ENCODE measurements around the gene SASS6. TPM values are rescaled to one million over a fixed set of nuclear protein-coding genes. Genes with fewer than 3 reads are reported as not detected.

Gene SASS6
- total and polyA plus RNA-seq, 9 of the 15 experiments (the other 6 are each of a cell fraction or from before 2014, with no cell fraction given): 11.6 to 34.1 (median 18.0) TPM

DNA sequence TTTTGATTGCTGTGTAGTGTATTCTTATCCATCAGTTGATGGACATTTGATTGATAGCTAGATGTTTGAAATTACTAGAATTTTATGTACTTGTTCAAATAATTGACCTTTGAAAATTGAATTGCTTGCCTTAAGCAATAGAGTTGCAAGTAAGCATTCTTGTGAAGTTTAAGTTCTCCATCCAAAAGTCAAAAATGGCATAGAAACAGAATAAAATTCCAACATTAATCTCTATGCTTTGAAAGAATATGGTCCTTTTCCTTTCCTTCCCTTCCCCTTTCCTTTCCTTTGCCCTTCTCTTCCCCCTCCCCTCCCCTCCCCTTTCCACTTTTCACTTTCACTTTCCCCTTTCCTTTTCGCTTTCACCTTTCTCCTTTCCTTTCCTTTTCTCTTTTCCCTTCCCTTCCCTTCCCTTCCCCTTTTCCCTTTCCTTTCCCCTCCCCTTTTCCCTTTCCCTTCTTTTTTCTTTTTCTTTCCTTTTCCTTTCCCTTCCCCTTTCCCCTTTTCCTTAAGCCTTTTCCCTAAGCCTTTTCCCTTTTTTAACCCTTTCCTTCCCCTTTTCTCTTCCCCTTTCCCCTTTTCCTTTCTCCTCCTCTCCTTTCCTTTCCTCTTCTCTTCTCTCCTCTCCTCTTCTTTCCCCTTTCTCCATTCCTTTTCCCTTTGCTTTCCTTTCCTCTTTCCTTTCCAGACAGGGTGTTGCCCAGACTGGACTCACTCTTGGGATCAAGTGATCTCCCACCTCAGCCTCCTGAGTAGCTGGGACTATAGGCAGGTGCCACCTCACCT is 67.4 kb downstream of the SASS6 start (continued):
- TF ChIP-seq PHB (CRISPR knock-in tag; IDR thresholded peaks at IDR 0.05) (no peak), NCOA4 (IDR thresholded peaks at IDR 0.05; ENCODE audit: partially characterized antibody) (peak; percentile 76), EHMT2 (IDR thresholded peaks at IDR 0.05) (peak; percentile 71), SAFB (IDR thresholded peaks at IDR 0.05; ENCODE audit: borderline replicate concordance, low read depth, low read length) (no peak), RB1 (IDR thresholded peaks at IDR 0.05; ENCODE audit: low read depth) (no peak), HDAC1 (IDR thresholded peaks at IDR 0.05) (peak in 1 of 2 experiments; percentile 76; a peak in 2 of 4 replicates), KLF10 (CRISPR knock-in tag; IDR thresholded peaks at IDR 0.05) (no peak), ZNF143 (CRISPR knock-in tag; IDR thresholded peaks at IDR 0.05) (no peak), GTF2A2 (tag; IDR thresholded peaks at IDR 0.05) (no peak), ESRRA (IDR thresholded peaks at IDR 0.05; ENCODE audit: borderline replicate concordance, low read depth) (no peak), MCM5 (IDR thresholded peaks at IDR 0.05; ENCODE audit: low read depth) (no peak), POU5F1 (IDR thresholded peaks at IDR 0.05; ENCODE audit: borderline replicate concordance, low read depth, low read length, partially characterized antibody) (no peak), OTX1 (CRISPR knock-in tag; IDR thresholded peaks at IDR 0.05) (peak; percentile 52; the same call in 1 of the 2 replicates), POLR2G (IDR thresholded peaks at IDR 0.05; ENCODE audit: low read depth, low read length) (no peak), DPF2 (IDR thresholded peaks at IDR 0.05) (peak; percentile 64; the same call in 1 of the 2 replicates), SMAD3 (CRISPR knock-in tag; conservative IDR thresholded peaks at IDR 0.05) (no peak), NFATC3 (IDR thresholded peaks at IDR 0.05) (no peak), ADNP (tag; IDR thresholded peaks at IDR 0.05) (no peak), KLF6 (CRISPR knock-in tag; IDR thresholded peaks at IDR 0.05; ENCODE audit: borderline replicate concordance) (no peak), KHSRP (IDR thresholded peaks at IDR 0.05) (0 out of 2 replicates have a peak, but pooled peaks have one; percentile 28), FOXA3 (CRISPR knock-in tag; conservative IDR thresholded peaks at IDR 0.05 in 1 of 2, IDR thresholded peaks at IDR 0.05 in 1 of 2) (no peak), POLR2B (IDR thresholded peaks at IDR 0.05; ENCODE audit: low read depth, partially characterized antibody) (peak; percentile 40)
- TF ChIP-seq, protein P1, sequence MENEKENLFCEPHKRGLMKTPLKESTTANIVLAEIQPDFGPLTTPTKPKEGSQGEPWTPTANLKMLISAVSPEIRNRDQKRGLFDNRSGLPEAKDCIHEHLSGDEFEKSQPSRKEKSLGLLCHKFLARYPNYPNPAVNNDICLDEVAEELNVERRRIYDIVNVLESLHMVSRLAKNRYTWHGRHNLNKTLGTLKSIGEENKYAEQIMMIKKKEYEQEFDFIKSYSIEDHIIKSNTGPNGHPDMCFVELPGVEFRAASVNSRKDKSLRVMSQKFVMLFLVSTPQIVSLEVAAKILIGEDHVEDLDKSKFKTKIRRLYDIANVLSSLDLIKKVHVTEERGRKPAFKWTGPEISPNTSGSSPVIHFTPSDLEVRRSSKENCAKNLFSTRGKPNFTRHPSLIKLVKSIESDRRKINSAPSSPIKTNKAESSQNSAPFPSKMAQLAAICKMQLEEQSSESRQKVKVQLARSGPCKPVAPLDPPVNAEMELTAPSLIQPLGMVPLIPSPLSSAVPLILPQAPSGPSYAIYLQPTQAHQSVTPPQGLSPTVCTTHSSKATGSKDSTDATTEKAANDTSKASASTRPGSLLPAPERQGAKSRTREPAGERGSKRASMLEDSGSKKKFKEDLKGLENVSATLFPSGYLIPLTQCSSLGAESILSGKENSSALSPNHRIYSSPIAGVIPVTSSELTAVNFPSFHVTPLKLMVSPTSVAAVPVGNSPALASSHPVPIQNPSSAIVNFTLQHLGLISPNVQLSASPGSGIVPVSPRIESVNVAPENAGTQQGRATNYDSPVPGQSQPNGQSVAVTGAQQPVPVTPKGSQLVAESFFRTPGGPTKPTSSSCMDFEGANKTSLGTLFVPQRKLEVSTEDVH (IDR thresholded peaks at IDR 0.05; ENCODE audit: low read depth, partially characterized antibody): no peak
- TF ChIP-seq, protein P2, sequence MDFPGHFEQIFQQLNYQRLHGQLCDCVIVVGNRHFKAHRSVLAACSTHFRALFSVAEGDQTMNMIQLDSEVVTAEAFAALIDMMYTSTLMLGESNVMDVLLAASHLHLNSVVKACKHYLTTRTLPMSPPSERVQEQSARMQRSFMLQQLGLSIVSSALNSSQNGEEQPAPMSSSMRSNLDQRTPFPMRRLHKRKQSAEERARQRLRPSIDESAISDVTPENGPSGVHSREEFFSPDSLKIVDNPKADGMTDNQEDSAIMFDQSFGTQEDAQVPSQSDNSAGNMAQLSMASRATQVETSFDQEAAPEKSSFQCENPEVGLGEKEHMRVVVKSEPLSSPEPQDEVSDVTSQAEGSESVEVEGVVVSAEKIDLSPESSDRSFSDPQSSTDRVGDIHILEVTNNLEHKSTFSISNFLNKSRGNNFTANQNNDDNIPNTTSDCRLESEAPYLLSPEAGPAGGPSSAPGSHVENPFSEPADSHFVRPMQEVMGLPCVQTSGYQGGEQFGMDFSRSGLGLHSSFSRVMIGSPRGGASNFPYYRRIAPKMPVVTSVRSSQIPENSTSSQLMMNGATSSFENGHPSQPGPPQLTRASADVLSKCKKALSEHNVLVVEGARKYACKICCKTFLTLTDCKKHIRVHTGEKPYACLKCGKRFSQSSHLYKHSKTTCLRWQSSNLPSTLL (IDR thresholded peaks at IDR 0.05): no peak
- TF ChIP-seq, protein P3, sequence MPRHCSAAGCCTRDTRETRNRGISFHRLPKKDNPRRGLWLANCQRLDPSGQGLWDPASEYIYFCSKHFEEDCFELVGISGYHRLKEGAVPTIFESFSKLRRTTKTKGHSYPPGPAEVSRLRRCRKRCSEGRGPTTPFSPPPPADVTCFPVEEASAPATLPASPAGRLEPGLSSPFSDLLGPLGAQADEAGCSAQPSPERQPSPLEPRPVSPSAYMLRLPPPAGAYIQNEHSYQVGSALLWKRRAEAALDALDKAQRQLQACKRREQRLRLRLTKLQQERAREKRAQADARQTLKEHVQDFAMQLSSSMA (CRISPR knock-in tag; IDR thresholded peaks at IDR 0.05): no peak

All from K562 (cell line).